Ishikawa (cell line): ENCODE results near the gene PRRT4.

Experiments
- CREB1 ChIP-seq: IDR thresholded peaks from 2 replicates; pipeline ENCODE4 v1.6.1; 2012; ENCODE audit warnings: low read depth
- USF1 ChIP-seq: IDR thresholded peaks from 2 replicates; pipeline ENCODE4 v1.6.1; 2012

DNA sequence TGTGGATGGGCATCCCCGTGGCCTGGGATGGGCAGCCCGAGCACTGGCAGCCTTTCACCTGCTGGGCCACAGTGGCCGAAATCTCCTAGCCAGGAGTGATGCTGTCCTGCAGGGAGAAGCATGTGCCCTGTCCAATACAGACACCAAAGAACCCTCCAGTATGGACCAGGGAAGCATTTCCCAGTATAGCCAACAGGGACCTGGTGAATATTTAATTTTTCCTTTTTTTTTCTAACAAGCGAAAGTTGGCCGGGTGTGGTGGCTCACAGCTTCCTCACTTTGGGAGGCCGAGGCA, 37.3 kb upstream of the PRRT4 start:
- TF ChIP-seq CREB1: no peak
- no peak for TF ChIP-seq USF1
